ENCODE results near the gene HTR2B. TPM values are rescaled to one million over a fixed set of nuclear protein-coding genes. Genes with fewer than 3 reads are reported as not detected.

The HTR2B gene
- total RNA-seq, 2 donors from 2014 or later, result not detected

- Histone ChIP-seq H3K9me3 (ENCODE audit: control insufficient read depth, low read length) (no peaks in the 10 kb centered on the region), H3K36me3 (ENCODE audit: control insufficient read depth, insufficient read depth, low read length) (peaks cover 92% of the 10 kb centered on the region), H3K9ac (ENCODE audit: extremely low read depth, low read length, poor library complexity, severe bottlenecking) (no peak overlapping the region), H3K27me3 (ENCODE audit: control insufficient read depth, insufficient read depth, low read length, poor library complexity, severe bottlenecking) (no peaks in the 10 kb centered on the region), H3K4me1 (ENCODE audit: control insufficient read depth, insufficient read depth, low read length) (peaks cover 3% of the 10 kb centered on the region), H3K27ac (ENCODE audit: low read depth, low read length) (no peak overlapping the region), H3K4me3 (ENCODE audit: low read length) (no peak overlapping the region)
- WGBS, 2 experiments (ENCODE audit: insufficient coverage in 1 of 2, insufficient read length in 1 of 2), result 100% methylated on average over 1 of the region's 1 CpG
- TF ChIP-seq, protein P1, sequence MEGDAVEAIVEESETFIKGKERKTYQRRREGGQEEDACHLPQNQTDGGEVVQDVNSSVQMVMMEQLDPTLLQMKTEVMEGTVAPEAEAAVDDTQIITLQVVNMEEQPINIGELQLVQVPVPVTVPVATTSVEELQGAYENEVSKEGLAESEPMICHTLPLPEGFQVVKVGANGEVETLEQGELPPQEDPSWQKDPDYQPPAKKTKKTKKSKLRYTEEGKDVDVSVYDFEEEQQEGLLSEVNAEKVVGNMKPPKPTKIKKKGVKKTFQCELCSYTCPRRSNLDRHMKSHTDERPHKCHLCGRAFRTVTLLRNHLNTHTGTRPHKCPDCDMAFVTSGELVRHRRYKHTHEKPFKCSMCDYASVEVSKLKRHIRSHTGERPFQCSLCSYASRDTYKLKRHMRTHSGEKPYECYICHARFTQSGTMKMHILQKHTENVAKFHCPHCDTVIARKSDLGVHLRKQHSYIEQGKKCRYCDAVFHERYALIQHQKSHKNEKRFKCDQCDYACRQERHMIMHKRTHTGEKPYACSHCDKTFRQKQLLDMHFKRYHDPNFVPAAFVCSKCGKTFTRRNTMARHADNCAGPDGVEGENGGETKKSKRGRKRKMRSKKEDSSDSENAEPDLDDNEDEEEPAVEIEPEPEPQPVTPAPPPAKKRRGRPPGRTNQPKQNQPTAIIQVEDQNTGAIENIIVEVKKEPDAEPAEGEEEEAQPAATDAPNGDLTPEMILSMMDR (conservative IDR thresholded peaks at IDR 0.05), result no peak
- H3K4me3 Mint-ChIP-seq, result no peak overlapping the region
- DNase-seq, result no peak
- peaks cover 75% of the 10 kb centered on the region for H3K36me3 Mint-ChIP-seq (ENCODE audit: low read depth)
- no peaks in the 10 kb centered on the region for H3K27me3 Mint-ChIP-seq (ENCODE audit: insufficient read depth)
- H3K9me3 Mint-ChIP-seq, result no peaks in the 10 kb centered on the region
- H3K27ac Mint-ChIP-seq, result no peak overlapping the region
- H3K4me1 Mint-ChIP-seq, result peaks cover 14% of the 10 kb centered on the region
Observed at GRCh38 chr2:231170055-231170454, 45.2 kb upstream of the HTR2B start.

- Mint-ChIP-seq H3K4me1 (peaks cover 15% of the 10 kb centered on the region), H3K36me3 (ENCODE audit: low read depth) (peaks cover 71% of the 10 kb centered on the region), H3K9me3 (no peaks in the 10 kb centered on the region), H3K27ac (no peak overlapping the region), H3K4me3 (no peak overlapping the region), H3K27me3 (ENCODE audit: insufficient read depth) (no peaks in the 10 kb centered on the region)
- no peak for DNase-seq
- Histone ChIP-seq H3K9ac (ENCODE audit: extremely low read depth, low read length, poor library complexity, severe bottlenecking) (no peak overlapping the region), H3K36me3 (ENCODE audit: control insufficient read depth, insufficient read depth, low read length) (peaks cover 89% of the 10 kb centered on the region), H3K9me3 (ENCODE audit: control insufficient read depth, low read length) (no peaks in the 10 kb centered on the region), H3K4me3 (ENCODE audit: low read length) (no peak overlapping the region), H3K4me1 (ENCODE audit: control insufficient read depth, insufficient read depth, low read length) (peaks cover 4% of the 10 kb centered on the region), H3K27me3 (ENCODE audit: control insufficient read depth, insufficient read depth, low read length, poor library complexity, severe bottlenecking) (no peaks in the 10 kb centered on the region), H3K27ac (ENCODE audit: low read depth, low read length) (no peak overlapping the region)
- WGBS, 2 experiments (ENCODE audit: insufficient coverage in 1 of 2, insufficient read length in 1 of 2), result 96 to 97% methylated on average over 2 to 3 of the region's 3 CpGs
- TF ChIP-seq, protein P1 (conservative IDR thresholded peaks at IDR 0.05), result no peak
Observed at GRCh38 chr2:231169488-231169887, 44.6 kb upstream of the HTR2B start.

DNA sequence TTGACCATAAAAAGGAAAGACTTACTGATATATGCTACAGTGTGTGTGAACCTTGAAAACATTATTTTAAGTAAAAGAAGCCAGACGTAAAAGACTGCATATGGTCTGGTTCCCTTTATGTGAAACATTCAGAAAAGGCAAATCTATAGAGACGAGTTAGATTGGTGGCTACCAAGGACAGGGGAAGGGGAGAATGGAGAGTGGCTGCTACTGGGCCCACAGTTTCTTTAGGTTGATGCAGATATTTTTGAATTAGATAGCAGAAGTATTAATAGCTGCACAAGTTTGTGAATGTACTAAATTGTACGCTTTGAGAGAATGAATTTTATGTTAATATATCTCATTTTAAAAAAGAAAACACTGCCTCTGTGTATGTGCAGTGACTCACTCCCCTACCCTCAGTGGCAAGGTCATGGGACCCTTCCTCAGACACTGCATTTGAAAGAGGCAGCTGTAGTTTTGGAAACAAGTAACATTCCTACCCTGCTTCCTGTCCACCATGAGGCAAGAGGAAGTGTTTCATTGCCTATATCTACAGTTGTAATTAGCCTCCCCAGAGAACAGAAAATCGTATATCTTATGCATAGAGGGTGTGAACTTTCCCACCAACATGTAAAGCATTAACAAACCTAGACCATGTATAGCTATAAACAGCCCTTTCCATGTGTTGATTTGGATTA is 43.8 kb upstream of the HTR2B start:
- H3K4me3 Mint-ChIP-seq, result no peak overlapping the region
- H3K9me3 Mint-ChIP-seq, result no peaks in the 10 kb centered on the region
- H3K27ac Mint-ChIP-seq, result no peak overlapping the region

More for the DNA sequence above, 43.8 kb upstream of the HTR2B start:
- H3K4me1 ChIP-seq (ENCODE audit: control insufficient read depth, insufficient read depth, low read length), result peaks cover 4% of the 10 kb centered on the region
- H3K27ac ChIP-seq (ENCODE audit: low read depth, low read length), result no peak overlapping the region
- Mint-ChIP-seq H3K4me1 (peaks cover 15% of the 10 kb centered on the region), H3K27me3 (ENCODE audit: insufficient read depth) (no peaks in the 10 kb centered on the region), H3K36me3 (ENCODE audit: low read depth) (peaks cover 68% of the 10 kb centered on the region)
- no peak overlapping the region for H3K9ac ChIP-seq (ENCODE audit: extremely low read depth, low read length, poor library complexity, severe bottlenecking)
- H3K9me3 ChIP-seq (ENCODE audit: control insufficient read depth, low read length), result no peaks in the 10 kb centered on the region
- no peak overlapping the region for H3K4me3 ChIP-seq (ENCODE audit: low read length)
- WGBS, 2 experiments (ENCODE audit: insufficient coverage in 1 of 2, insufficient read length in 1 of 2), result 91 to 92% methylated on average over 2 to 3 of the region's 4 CpGs
- TF ChIP-seq, protein P1 (conservative IDR thresholded peaks at IDR 0.05), result no peak
- no peaks in the 10 kb centered on the region for H3K27me3 ChIP-seq (ENCODE audit: control insufficient read depth, insufficient read depth, low read length, poor library complexity, severe bottlenecking)
- peaks cover 91% of the 10 kb centered on the region for H3K36me3 ChIP-seq (ENCODE audit: control insufficient read depth, insufficient read depth, low read length)
- DNase-seq, result no peak
